C4-2B (cell line): Measurements from ENCODE around the gene CACHD1.

Experiments used
- CTCF ChIP-seq: fragments of 450-650 bp; conservative IDR thresholded peaks from 2 replicates; pipeline ENCODE4 v1.5.1; 2017; ENCODE audit warnings: mild to moderate bottlenecking
- ZFX ChIP-seq: fragments of 450-650 bp; IDR thresholded peaks from 2 replicates; pipeline ENCODE4 v1.6.1; 2017

GRCh38 chr1:64595871-64596515 lies 126.1 kb downstream of the CACHD1 start:
- TF ChIP-seq CTCF (no peak), ZFX (no peak)
